Measurements from ENCODE around the gene CR2.
"Not testable (repeated sequence)": the region's sequence is repeated elsewhere in the genome, so short reads cannot be mapped to it uniquely, and the experiment has no call there.

CR2 gene

DNA sequence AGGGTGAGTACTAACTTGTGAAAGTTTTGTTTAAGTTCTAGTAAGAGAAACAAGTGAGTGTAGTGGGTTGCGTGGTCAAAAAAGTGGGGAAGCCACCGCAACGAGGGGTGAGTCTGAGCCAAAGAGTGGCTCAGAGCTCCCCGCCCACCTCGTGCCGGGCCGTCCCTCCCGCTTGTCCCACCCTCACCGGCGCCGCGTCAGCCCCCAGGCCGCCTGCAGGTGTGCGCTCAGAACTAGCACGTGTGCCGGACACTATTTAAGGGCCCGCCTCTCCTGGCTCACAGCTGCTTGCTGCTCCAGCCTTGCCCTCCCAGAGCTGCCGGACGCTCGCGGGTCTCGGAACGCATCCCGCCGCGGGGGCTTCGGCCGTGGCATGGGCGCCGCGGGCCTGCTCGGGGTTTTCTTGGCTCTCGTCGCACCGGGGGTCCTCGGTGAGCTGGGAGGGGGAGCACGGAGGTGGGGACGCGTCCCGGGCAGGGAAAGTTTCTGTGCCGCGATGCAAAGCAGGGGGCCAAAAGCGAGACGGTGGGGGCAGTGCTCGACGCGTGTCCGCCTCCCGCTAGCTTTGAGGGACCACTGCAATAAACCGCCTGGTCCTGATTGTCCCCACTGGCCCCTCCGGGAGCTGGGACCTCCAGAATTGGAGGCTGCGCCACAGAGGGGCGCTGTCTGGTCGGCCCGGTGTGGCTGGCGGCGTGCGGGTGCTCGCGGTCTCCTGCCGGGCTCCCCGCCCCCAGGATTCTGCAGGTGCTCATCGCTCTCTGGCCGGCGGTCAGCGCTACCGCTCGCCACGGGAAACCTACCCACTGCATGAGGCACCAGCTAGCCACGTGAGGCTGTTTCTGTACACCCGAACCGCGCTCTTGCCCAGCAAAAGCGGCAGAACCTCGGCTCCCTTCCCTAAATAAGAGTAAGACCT is at the start of gene CR2:
Gene CR2 (plus strand): TSS at position 283 of the 919 bp plus-strand sequence. CDS start 91 bp downstream, at position 374.
- DNase-seq, result no peak

- peak; percentile 61 for DNase-seq
Measured at GRCh38 chr1:207404849-207405525, 49.1 kb upstream of the CR2 start.

DNA sequence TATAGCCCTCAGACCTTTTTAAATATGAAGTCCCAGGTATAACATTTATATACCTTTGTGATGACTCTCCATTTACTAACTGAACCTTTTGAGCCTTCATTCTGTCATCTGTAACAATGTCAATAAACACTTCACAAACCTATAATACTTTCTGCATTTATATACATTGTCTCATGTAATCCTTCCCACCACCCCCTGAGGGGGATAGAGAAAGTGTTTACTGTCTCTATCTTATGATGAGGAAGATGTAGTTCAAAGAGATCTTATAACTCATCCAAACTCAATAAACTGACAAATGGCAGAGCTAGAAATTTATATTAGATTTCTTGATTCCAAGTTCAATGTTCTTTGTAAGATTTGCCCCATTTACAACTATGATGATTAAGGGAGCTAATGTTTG is 48.3 kb upstream of the CR2 start:
- no peak for DNase-seq

GRCh38 chr1:207407655-207408260 is 46.4 kb upstream of the CR2 start:
- no peak for DNase-seq

GRCh38 chr1:207412845-207413244 is 41.3 kb upstream of the CR2 start:
- no peak for DNase-seq

DNA sequence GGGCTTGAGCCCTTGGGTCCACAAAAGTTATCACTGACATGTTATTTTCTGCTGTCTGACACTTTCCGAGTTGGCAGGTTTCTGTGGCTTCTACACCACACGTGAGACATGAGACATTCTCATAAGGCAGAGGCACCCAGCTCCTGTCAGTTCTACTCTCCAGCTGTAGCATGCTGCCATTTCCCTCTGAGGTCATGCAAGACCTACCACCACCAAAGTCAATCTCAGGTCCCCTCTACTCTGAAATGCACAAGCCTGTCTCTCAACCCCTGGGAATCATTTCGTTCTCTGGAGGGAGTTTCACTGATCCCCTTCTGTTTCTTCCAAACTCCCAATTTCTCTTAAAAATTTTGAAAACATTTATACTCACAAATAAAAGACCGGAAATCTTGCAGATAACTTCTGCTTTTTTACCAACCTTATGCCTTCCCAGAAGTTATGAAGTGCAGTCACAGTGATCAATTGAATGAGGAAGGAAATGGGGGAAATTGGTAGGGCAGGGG is 39.5 kb upstream of the CR2 start:
- no peak for DNase-seq

DNA sequence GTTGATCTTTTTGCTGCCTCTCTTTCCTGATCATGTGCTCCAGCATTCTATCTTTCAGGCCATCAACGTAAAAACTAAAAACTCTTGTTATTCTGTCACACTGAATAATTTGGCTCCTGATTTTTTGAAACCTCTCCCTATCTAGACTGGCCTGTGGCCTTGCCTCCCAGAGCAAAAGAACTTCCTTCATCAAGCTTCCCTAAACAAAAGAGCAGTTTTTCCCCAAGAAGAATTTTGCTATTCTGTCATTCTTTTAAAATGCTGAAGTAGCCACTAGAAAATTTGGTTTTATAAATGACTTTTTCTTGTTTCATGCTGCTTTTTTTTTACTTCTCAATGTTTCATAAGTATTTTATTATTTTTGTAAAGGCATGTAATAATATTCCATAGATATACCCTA is 37.1 kb upstream of the CR2 start:
- no peak for DNase-seq

- DNase-seq, result no peak
Measured at GRCh38 chr1:207418351-207418750, 35.8 kb upstream of the CR2 start.

DNA sequence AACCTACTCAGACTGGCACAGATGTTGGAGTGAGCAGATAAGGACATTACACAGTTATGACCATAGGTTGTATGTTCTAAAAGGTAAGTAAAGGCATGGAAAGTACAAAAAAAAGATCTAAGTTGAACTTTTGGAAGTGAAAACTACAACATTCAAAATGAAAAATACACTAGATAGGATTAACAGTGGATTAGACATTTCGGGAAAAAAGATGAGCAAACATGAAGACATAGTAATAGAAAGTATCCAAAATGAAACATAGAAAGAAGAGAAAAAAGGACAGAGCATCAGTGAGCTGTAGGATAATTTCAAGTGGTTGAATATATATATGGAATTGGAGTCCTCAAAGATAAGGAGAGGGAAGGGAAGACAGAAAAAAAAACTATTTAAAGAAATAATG is 34.0 kb upstream of the CR2 start:
- DNase-seq, result no peak

GRCh38 chr1:207421078-207421477 is 33.0 kb upstream of the CR2 start:
- DNase-seq, result no peak

- DNase-seq, result no peak
Measured at GRCh38 chr1:207423560-207424292, 30.4 kb upstream of the CR2 start.

GRCh38 chr1:207424570-207425131 is 29.5 kb upstream of the CR2 start:
- no peak for DNase-seq

- no peak for DNase-seq
Measured at GRCh38 chr1:207427832-207428585, 26.1 kb upstream of the CR2 start.

GRCh38 chr1:207428783-207429182 is 25.3 kb upstream of the CR2 start:
- no peak for DNase-seq

GRCh38 chr1:207429963-207430362 is 24.2 kb upstream of the CR2 start:
- DNase-seq, result no peak

GRCh38 chr1:207430602-207431001 is 23.5 kb upstream of the CR2 start:
- DNase-seq, result no peak

- DNase-seq, result no peak
Measured at GRCh38 chr1:207431508-207431907, 22.6 kb upstream of the CR2 start.

- DNase-seq, result no peak
Measured at GRCh38 chr1:207433435-207433834, 20.7 kb upstream of the CR2 start.

DNA sequence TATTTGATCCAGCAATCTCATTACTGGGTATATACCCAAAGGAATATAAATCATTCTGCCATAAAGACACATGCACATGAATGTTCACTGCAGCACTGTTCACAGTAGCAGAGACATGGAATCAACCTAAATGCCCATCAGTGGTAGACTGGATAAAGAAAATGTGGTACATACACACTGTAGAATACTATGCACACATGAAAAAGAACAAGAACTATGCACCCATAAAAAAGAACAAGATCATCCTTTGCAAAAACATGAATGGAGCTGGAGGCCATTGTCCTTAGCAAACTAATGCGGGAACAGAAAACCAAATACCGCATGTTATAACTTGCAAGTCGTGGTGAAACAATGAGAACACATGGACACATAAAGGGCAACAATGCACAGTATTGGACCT is 17.4 kb upstream of the CR2 start:
- not testable (repeated sequence) for DNase-seq

DNA sequence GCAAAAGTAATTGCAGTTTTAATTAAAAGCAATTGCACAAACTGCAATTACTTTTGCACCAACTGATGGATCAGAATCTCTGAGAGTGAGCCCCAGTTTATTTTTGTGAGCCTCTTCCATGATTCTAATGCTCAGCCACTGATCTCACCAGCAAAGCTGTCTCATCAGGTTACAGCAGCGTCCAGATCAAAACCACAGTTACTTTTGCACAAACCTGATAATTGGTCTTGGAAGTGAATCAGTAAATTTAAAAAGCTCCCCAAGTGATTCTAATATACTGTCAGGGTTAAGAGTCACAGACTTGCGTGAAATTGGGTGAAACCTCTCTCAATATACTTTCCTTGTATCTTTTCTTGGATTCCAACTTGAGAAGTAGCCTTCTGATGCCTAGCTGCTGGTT is 13.5 kb upstream of the CR2 start:
- no peak for DNase-seq

- no peak for DNase-seq
Measured at GRCh38 chr1:207444514-207445217, 9.5 kb upstream of the CR2 start.
